Peyer's patch (tissue), 4 donors: Measurements from ENCODE around the gene NR6A1. TPM values are rescaled to one million over a fixed set of nuclear protein-coding genes. Genes with fewer than 3 reads are reported as not detected.
A peak's percentile ranks its signal among the peaks of the same experiment; 100 is the strongest.
"Not testable (repeated sequence)": the region's sequence is repeated elsewhere in the genome, so short reads cannot be mapped to it uniquely, and the experiment has no call there.

Experiments used
- DNase-seq, 3 donors: peaks; one replicate each; pipeline ENCODE4 v3.0.0-alpha.2; 2017 to 2019
- H3K27ac ChIP-seq, 4 donors: fragments of 200-600 bp; sonication (generic); one replicate each; pipeline ENCODE4 v1.5.1; 2016 to 2019
- H3K27me3 ChIP-seq, 2 donors: fragments of 200-600 bp; sonication (generic); one replicate each; pipeline ENCODE4 v1.5.1; 2019
- H3K36me3 ChIP-seq, 3 donors: fragments of 200-600 bp; sonication (generic); one replicate each; pipeline ENCODE4 v1.5.1; 2016 to 2019
- H3K4me1 ChIP-seq, 4 donors: fragments of 200-600 bp; sonication (generic); one replicate each; pipeline ENCODE4 v1.5.1; 2016 to 2019
- H3K4me3 ChIP-seq, 4 donors: fragments of 200-600 bp; sonication (generic); 1 replicate in 3 of 4; 2 replicates in 1 of 4; pipeline ENCODE4 v1.5.1; 2016 to 2019; ENCODE audit warnings: mild to moderate bottlenecking in 1 of 4
- H3K9me3 ChIP-seq, 4 donors: fragments of 200-600 bp; sonication (generic); one replicate each; pipeline ENCODE4 v1.5.1; 2016 to 2019; ENCODE audit warnings: mild to moderate bottlenecking in 1 of 4
- POLR2A ChIP-seq, 2 donors: fragments of 450-650 bp; IDR thresholded peaks; one replicate each; pipeline ENCODE4 v1.5.1; 2017; ENCODE audit warnings: antibody characterized with exemption in 2 of 2, mild to moderate bottlenecking in 2 of 2, moderate library complexity in 2 of 2
- total RNA-seq, 4 donors: library from RNA; depleted of rRNA; stranded (reverse); fragments of >200 nt; gene quantifications; one replicate each; pipeline ENCODE4 v1.1.0, GENCODE V29; 2016
- TF ChIP-seq, protein P1 (sequence below), 6 experiments: fragments of 450-650 bp in 4 of 6; fragments of 200-600 bp in 2 of 6; sonication (generic) in 1 of 6; IDR thresholded peaks; one replicate each; pipeline ENCODE4 v1.5.1; 2017 to 2019; ENCODE audit warnings: antibody characterized with exemption in 6 of 6, mild to moderate bottlenecking in 3 of 6, moderate library complexity in 1 of 6

The NR6A1 gene
- total RNA-seq, 4 donors from 2014 or later, result 10.7 to 43.0 (median 28.1) TPM

DNA sequence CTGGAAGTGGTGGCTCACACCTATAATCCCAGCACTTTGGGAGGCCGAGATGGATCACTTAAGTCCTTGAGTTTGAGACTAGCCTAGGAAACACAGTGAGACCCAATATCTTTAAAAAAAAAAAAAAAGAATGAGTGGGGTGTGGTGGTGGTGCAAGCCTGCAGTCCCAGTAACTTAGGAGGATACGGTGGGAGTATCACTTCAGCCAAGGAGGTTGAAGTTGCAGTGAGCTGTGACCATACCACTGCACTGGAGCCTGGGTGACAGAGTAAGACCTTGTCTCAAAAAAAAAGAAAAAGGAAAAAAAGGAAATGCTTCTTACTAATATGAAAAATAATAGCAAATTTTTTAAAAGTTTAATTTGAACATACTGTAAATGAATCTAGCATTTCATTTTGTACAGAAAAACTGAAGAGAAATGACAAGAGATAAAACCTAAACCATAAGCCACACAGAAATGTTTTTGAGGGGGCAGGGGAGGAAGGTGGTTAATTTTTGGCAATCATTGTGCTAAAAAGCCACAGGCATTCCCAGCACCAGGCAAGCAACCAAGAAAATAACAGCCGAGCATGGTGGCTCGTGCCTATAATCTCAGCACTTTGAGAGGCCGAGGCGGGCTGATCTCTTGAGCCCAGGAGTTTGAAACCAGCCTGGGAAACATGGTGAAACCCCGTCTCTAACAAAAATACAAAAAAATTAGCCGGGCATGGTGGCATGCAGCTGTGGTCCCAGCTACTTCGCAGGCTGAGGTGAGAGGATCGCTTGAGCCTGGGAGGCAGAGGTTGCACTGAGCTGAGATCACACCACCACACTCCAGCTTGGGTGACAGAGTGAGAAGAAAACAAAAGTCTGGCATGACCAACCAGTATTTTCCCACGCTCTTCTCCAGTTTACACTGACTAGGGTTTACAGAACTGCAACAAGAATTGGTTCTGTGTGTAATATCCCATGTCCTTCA, 149.5 kb downstream of the NR6A1 start:
- Histone ChIP-seq H3K36me3 (no peaks in the 10 kb centered on the region), H3K4me1 (no peaks in the 10 kb centered on the region), H3K27me3 (no peaks in the 10 kb centered on the region), H3K9me3 (no peaks in the 10 kb centered on the region), H3K4me3 (no peak overlapping the region), H3K27ac (no peak overlapping the region)
- no peak for DNase-seq
- TF ChIP-seq POLR2A (IDR thresholded peaks at IDR 0.05), result no peak
- TF ChIP-seq, protein P1, sequence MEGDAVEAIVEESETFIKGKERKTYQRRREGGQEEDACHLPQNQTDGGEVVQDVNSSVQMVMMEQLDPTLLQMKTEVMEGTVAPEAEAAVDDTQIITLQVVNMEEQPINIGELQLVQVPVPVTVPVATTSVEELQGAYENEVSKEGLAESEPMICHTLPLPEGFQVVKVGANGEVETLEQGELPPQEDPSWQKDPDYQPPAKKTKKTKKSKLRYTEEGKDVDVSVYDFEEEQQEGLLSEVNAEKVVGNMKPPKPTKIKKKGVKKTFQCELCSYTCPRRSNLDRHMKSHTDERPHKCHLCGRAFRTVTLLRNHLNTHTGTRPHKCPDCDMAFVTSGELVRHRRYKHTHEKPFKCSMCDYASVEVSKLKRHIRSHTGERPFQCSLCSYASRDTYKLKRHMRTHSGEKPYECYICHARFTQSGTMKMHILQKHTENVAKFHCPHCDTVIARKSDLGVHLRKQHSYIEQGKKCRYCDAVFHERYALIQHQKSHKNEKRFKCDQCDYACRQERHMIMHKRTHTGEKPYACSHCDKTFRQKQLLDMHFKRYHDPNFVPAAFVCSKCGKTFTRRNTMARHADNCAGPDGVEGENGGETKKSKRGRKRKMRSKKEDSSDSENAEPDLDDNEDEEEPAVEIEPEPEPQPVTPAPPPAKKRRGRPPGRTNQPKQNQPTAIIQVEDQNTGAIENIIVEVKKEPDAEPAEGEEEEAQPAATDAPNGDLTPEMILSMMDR (IDR thresholded peaks at IDR 0.05), result no peak

- no peak overlapping the region for H3K27ac ChIP-seq
- no peaks in the 10 kb centered on the region for H3K36me3 ChIP-seq
- H3K9me3 ChIP-seq, result no peaks in the 10 kb centered on the region
- TF ChIP-seq, protein P1 (IDR thresholded peaks at IDR 0.05), result no peak
- TF ChIP-seq POLR2A (IDR thresholded peaks at IDR 0.05), result no peak
- DNase-seq, result no peak
- no peaks in the 10 kb centered on the region for H3K27me3 ChIP-seq
- H3K4me3 ChIP-seq, result no peak overlapping the region
- H3K4me1 ChIP-seq, result no peaks in the 10 kb centered on the region
Measured at GRCh38 chr9:124618476-124618875, 152.6 kb downstream of the NR6A1 start.

- Histone ChIP-seq H3K36me3 (no peaks in the 10 kb centered on the region), H3K4me1 (no peaks in the 10 kb centered on the region), H3K4me3 (no peak overlapping the region), H3K27ac (no peak overlapping the region), H3K27me3 (no peaks in the 10 kb centered on the region), H3K9me3 (no peaks in the 10 kb centered on the region)
- TF ChIP-seq, protein P1 (IDR thresholded peaks at IDR 0.05), result peak in 4 of 6 experiments; percentile 79 to 85 (median 82)
- TF ChIP-seq POLR2A (IDR thresholded peaks at IDR 0.05), result no peak
- DNase-seq, result peak; percentile 59 to 89 (median 79)
Measured at GRCh38 chr9:124617477-124618141, 153.5 kb downstream of the NR6A1 start.

GRCh38 chr9:124616961-124617360, 154.2 kb downstream of the NR6A1 start:
- H3K9me3 ChIP-seq, result no peaks in the 10 kb centered on the region
- TF ChIP-seq, protein P1 (IDR thresholded peaks at IDR 0.05), result no peak
- no peak for TF ChIP-seq POLR2A (IDR thresholded peaks at IDR 0.05)
- no peaks in the 10 kb centered on the region for H3K4me1 ChIP-seq
- H3K27me3 ChIP-seq, result no peaks in the 10 kb centered on the region
- no peak overlapping the region for H3K27ac ChIP-seq
- no peaks in the 10 kb centered on the region for H3K36me3 ChIP-seq
- no peak overlapping the region for H3K4me3 ChIP-seq
- DNase-seq, result no peak

- not testable (repeated sequence) for H3K27me3 ChIP-seq, H3K9me3 ChIP-seq, H3K4me1 ChIP-seq, H3K36me3 ChIP-seq, DNase-seq, H3K4me3 ChIP-seq, H3K27ac ChIP-seq
Measured at GRCh38 chr9:124615840-124616239, 155.3 kb downstream of the NR6A1 start.
